CD4-positive, alpha-beta T cell treated with Interleukin-6 at 100 ng/mL for 8 hours (primary cell): ENCODE data around the gene ARHGAP26.

Source experiments
- DNase-seq: peaks from one replicate; pipeline ENCODE4 v3.0.0-alpha.2; 2020; ENCODE audit warnings: mixed read lengths, low spot score

The ARHGAP26 gene

DNA sequence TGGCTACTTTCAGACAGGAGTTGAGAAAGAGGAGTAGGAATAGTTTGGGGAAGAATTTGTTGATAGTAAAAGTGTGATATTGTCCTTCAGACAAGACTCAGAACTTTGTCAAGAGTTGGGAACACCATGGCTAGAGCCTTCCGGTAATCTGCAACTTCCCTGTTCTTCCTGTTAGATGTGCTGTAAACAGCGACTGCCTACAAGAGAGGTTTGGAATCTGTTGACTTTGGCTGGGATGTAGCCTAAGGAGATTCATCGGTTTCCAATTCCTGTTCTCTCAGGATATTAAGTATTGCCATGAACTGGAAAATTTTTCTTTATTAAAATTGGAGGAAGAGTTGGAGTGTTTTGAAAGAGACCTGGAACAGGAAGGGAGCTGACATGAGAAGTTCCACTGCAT, 43.9 kb downstream of the ARHGAP26 start:
- DNase-seq: no peak

DNA sequence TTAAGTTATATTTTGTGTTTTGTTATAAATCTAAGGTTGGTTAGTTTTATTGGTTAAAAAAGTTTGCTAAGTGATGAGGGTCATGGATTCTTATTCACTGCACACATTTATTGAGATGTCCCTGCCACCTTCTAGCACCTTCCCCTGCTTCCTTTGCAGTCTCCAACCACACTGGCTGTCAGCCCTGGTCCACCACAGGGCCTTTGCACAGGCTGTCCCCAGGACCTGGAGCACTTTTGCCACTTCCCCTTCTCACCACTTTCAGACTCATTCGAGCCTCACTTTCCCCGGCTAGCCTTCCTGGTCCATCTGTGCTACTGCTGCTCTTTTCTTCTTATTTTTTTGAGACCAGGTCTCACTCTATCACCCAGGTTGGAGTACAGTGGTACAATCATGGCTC, 45.3 kb downstream of the ARHGAP26 start:
- no peak for DNase-seq

DNA sequence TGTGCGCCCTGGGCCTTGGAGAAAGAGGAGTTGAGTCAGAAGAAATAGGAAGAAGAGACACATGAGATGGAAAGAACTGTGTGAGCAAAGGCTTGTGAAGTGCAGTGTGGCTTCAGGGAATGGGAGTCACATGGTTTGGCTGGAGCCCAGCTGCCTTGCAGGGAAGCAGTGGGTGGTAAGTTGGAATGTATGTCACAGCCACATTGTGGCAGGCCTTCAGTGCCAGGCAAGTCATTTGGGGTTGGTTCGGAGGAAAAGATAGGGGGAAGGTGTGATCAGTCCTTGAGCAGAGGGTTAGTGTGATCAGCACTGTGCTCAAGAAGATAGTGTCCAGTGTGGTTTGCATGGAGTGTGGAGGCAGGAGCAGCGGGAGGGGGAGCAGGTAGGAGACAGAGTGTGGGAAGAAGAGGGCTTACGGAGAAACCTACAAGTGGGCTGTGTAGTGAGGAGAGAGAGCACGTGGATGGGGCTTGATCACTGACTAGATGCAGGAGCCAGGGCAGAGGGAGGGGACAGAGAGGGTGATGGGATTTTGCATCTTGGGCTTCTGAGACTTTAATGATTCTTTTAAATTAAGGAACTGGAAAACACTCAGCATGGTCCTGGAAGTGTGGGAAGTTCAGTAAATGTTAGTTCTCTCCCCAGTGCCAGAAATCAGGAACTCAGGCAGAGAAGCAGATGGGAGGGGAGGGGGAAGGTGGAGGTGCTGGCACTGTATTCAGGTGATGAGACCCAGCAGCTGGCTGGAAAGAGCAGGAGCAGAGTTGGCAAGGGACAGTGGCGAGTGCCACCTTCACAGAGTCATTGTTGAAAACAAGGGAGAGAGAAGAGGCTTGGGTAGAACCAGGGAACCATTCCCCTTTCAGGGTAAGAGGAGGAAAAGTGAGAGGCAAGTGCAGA, 46.6 kb downstream of the ARHGAP26 start:
- DNase-seq: no peak

DNA sequence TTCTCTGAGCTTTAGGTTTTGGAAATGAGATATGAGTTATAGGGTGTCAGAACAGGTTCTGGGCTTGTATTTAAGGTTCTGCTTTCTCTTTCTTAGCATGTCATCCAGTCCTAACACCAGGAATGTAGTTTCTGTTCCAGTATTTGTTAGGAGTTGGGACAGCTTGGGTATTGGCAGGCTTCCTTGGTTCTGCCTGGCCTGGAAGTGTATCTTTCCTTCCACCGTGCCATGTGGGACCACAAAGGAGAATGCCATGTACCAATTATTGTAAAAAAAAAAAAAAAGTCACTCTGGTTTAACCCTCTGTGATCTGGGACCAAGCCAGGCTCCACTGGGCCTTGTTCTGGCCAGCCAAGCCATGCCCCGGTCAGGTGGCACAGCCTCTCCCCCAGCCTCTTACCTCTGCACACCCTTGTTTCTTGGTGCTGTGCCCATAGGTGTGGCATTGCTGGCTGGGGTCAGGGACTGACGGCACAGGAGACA, 47.8 kb downstream of the ARHGAP26 start:
- DNase-seq: no peak

DNA sequence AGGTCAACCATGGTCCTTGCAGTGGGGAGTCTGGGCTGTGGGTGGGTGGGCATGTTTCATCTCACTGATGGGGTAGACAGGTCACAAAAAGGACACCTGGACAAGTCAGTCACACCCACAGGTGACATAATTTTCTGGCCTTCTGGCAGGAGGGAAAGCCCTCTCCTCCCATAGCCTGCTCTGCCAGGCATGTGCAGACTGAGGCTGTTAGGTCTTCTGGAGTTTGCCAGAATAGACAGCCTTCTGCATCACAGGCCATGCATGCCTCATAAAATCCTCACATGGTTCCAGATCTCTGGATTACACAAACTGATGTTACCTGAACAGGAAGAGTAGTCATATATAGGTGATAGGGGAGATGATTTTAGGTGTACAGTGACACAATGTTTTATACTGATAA, 49.1 kb downstream of the ARHGAP26 start:
- no peak for DNase-seq

DNA sequence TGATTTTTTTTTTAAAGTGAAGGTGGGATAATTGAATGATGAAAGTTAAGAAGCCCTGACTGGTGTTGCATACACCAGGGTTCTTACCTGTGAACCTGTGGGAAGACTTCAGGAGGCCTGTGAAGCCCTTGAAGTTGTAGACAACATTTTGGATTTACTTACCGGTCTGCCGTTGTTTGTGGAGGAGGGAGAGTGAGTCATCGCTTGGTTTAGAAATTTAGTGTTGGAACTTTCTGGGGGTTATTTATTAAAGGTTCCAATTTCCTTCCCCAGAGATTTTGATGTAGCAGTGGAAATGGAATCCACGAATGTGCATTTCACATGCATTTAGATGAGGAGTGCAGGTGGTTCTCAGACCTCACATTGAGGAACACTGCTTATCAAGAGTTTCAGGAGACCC, 49.6 kb downstream of the ARHGAP26 start:
- DNase-seq: no peak

DNA sequence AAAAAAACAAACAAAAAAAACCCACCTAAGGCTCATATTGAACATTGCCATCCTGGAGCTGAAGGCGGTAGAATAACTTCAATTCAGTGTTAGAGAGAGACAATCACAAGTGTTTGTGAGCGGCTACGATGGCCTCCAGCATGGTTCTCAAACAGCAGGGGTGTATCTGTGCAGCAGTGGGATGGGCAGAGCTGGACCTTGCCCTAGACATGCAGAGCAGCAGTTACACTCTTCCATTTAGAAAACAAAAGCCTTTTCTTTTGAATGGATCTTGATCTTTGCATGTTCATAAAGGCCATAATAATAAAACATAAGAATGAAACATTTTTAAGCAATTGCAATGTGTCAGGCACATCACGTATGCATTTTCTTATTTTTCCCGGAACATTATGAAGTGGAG, 50.3 kb downstream of the ARHGAP26 start:
- no peak for DNase-seq

DNA sequence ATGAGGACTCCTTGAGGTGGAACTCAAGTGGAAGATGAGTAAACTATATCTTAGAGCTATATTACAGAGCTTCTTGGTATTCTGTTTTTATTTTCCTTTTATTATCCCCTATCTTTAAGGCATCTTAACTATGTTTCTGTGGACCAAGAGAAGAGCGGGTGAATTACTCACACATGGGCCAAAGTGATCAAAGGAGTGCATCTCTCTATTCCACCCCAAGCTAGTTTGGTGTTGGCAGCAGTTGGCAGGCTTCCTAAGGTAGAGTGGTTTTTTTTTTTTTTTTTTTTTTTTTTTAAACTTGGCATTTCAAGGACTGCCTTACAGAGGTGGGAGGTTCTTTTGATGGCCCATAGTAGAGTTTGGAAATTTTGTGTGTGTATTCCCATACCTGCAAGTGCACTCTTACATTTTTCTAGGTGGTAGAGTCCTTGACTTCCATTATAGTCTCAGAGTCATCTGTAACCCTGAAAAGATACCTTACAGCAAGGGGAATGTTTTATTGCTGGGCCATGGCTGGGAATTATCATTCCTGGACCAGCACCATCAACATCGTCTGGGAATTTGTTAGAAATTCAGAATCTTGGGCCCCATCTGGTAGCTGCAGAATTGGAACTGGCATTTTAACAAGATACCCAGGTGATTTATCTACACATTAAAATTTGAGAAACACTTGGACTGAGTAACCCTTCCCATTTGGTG, 51.0 kb downstream of the ARHGAP26 start:
- no peak for DNase-seq

DNA sequence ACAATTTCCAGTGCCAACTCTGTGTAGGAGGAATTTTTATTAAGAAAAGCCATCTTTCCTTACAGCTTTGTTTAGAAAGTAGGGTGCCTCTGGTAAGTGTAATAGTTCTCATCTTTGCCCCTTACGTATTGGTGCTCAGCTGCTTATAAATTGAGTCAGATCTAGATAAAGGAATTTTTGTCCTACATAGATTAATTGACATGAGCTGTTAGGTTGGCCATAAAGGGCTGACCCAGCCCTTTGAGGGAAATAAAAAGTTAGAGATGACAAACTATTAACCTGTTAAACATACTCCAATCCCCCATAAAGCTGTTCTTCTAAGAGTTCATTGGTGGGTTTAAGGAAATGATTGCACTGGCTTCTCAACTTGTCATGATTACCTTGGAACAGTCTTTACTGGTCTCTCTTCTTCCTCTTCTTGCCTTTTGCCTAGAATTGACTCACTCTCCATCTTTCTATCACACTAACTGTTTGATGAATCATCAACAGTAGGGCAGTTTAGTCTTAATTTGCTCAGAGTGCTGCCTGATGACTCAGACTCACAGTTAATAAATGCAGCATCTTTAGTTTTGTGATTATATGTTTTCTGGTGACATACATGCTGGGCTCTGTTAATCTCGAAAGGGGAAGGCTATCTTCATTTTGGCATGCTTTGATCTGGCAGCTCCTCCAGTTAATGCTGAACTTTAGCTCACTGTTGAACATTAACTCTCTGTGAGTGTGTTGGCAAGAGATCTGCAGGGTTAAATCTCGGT, 51.7 kb downstream of the ARHGAP26 start:
- peak; percentile 16 for DNase-seq

DNA sequence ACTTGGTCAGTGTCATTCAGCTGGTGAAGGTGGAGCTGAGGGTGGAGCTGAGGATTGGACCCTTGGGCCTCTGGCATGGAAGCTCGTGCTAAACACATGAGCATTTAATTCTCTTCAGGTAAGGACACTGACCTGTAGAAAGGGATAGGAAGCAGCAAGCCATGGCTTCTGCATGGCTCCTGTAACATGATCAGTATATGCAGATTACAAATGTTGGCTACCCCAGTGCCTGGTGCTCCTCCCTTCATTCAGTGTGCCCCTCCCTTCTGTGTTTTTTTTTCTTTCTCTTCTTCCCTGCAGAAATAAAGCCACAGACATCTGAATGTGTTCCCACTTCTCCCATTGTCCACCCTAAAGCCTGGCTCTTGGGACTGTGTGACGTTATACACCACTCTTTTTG, 52.9 kb downstream of the ARHGAP26 start:
- no peak for DNase-seq

DNA sequence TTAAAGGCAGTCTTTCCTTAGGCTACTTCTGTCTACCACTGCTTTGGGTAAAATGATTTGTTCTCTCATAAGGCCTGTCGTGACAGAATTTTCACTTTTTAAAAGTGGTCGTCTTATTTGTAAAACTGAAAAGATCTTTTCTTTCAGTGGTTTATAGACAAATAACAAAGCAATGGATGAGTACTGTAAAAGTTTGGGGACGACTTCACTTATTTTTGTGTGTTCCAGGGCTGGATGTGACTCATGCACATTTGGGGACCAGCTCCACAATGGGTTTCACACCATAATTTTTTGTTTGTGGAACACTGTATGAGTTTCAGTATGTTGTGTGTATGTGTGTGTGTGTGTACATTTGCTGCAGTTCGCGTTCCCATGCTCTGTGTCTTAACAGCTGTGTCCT, 53.6 kb downstream of the ARHGAP26 start:
- no peak for DNase-seq

DNA sequence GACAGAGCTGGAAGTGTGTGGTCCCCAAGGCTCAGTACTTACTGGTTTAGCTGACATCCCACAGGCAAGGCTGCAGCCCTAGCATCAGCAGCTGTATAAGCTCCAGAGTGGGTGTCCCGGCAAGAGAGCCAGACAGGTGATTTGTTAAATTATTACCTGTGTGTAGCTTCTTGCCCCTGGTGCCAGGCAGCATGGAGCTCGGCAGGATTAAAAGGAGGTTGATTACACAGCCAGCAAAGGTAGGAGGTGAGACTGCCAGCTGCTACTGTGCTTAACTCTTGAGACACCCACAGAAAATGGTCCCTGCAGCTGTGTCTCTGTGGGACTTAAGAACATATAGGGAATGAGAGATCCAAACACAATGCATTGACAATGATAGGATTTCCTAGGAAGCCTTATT, 54.2 kb downstream of the ARHGAP26 start:
- no peak for DNase-seq

DNA sequence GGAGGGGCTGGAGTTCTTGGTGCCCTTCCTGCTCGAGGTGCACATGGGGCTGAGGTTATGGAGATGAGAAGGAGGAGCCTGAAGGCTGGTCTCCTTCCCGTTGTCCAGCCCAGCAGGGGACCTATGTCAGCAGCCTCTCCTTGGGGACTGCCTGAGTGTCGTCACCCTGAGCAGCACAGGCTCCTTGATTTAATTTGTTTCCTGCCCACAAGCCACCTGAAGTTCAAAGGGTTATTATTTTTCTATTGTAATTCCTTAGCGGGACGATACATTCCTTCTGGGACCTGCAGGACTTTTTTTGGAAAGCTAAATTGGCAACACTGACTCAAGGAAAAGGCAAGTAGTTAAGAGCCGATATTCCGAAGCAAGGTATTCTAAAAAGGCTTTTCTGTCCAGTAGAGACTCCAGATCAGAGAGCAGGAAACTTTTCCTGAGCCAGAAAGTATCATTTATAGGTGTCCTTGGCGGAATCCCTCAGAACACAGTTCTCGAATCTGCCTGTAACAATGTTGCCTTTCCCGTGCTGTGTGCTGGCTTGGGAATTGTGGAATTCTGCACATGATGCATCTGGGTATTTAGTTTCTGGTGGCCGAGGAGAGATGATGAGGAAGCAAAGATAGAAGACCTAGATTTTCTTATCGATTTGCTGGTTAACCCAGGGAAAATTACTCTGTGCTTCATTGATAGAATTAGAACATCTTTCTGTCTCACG, 55.4 kb downstream of the ARHGAP26 start:
- DNase-seq: no peak

DNA sequence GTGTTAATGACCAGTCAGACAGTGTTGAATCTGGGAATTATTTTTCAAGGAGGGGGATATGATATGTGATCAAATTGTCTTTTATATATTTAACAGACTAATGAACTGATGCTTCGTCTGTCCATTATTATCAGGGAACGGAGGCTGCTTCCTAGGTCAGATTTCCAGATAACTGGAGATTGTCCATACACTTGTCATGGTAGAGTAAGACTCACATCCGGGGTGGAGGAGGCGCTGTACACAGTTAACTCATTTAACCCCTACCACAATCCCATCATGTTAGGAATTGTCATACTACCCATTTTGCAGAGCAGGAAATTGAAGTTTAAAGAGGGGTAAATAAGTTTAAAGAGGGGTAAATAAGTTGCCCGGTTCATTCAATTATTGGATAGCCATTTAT, 55.9 kb downstream of the ARHGAP26 start:
- no peak for DNase-seq

DNA sequence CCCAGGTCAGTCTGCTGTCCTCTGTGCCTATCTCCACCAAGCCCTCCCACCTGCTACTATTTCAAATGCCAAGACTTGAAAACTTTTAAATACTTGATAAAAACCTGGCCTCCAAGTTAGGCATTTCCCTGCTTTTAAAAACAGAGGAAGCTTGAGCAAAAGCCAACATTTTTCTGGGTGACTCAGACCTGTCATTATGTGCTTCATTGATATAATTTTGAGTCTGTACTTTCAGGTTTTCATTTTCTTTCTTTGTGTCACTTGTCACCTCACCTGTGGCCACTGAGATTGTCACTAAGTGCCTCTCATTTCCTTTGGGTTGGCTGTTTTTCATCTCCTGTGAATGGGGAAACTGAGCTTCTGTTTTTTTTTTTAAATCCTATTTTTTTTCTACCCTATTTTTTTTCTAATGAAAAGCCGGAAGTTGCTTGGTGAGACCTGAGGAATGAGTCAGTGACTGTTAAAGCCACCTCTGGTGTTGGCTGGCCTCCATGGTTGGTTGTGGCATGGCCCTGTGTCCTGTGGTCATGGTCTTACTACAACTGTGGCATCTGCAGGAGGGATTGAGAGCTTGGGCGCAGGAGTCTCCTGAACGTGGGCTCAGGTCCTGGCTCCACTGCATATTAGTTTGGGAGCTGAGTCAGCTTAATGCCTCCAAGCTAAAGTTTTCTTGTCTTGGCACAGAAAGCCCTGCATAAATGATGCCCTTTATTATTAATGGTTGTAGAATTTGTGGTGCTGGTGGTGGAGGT, 56.7 kb downstream of the ARHGAP26 start:
- peak; percentile 10 for DNase-seq

DNA sequence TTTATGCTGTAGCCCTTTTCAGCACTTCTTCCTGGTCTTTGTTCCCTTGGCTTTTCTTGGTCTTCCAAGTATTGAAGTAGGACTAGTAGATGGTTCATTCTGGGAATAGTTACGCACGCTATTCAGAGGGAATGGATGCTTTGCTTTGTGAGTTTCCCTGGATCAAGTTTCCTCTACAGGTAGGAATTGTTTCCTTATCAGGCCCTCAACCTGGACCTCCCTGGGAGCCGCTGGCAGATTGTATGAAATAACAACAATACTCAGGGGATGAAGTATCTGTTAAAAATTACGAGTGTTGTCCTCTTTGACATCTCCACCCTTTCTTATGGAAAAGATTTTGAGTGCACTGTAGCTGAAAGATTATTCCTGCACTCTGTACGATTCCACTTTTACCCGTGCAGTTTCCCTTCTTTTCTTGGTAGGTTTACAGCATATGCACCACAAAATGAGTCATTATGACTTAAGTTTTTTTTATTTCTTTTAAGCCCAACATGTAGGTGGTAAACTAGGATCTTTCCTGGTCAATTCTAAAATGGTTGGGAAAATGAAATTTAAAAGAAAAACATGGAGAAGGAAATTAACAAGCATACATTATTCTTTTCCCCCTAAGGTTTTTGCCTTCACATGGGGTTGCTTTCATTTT, 57.9 kb downstream of the ARHGAP26 start:
- DNase-seq: no peak

DNA sequence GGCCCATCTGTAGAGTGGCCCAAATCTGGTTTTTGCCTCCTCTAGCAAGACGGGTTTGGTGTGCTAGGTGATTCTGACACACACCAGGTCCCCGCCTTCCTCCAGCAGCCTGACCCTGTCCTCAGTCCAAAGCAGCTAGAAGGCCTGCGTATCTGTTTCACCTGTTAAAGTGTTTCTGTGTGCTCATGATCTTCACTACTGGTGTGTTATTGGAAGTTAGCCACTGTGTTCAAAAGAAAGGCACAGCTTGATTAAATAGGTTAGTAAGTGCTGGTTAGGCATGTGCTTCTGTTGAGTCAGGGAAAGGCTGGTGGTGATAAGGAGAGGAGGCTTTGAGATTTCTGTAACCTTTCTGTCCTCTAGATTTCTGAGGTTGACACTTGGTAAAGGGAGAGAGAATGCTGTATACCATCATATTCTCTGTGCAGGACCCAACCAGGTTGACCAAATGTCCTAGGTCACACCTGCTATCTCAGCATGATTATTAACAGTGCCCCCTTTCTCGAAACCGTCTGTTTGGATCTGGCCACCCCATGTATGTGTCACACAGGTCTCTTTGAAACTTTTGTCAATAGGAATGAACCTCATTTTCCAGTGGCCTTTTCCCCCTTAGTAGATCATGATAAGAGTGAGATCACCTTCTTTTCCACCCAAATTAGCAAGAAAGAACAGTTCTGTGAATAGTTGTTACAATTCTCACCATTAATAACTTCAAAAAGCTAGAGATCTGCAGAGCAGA, 58.8 kb downstream of the ARHGAP26 start:
- no peak for DNase-seq

DNA sequence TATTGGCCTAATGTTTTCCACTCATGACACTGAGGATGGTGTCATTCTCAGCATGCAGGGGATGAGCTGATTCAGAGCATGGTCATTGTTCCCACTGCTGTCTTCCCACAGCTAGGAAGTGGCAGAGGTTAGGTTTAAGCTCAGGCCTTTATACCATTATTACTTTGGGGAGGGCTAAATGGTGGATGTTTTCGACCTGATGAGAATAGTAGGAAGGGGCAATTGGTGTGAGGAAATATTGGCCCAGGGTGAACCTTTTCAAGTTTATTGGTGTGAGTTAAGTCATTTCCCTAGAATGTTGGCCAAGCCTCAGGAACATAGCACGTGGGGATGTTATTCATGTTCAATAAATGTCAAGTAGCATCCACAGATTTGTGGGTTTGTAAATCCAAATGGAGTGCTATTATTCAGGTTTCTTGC, 59.6 kb downstream of the ARHGAP26 start:
- no peak for DNase-seq

DNA sequence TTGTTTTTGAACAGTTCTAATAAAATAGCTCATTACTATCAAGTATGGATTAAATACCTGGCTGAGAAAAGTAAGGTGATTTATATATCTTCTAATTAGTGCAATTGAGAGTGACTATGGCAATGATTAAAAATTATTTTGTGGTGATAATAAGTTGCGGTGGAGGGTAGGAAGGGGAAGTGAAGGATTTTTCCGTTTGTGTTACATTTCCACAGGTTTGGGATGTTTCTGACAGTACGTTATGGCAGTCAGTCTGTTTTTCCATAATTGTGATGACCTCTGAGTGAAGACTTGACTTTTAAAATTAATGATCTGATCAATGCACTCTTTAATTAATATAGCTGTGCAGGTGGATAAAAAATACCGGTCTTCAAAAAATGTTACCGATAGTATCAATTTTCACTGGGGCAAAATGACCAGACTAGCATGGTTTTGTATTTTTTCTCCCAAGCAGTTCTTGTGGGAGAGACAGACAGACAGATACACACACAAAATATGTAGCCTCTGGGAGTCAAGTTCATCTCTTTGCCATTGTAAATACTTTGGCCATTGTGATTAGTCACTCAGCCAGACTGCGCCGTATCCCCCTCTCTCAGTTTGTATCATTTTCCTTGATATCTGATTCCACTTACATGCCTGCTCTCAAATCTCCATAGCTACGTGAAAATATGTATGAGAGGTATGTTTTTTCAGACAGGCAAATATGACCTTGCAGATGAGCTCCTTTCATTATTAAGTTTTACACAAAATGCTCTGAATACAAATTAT, 60.2 kb downstream of the ARHGAP26 start:
- DNase-seq: no peak
